NCI-H524 treated with DMSO at 0.1 percent for 48 hours (cell line): ENCODE data around the gene MYPN.
"Not testable (repeated sequence)": the region's sequence is repeated elsewhere in the genome, so short reads cannot be mapped to it uniquely, and the experiment has no call there.

Experiments used
- DNase-seq: peaks from one replicate; lab custom pipeline; 2025; lab: John Stamatoyannopoulos, UW

MYPN gene

GRCh38 chr10:68109331-68109730 lies at the start of gene MYPN:
Gene MYPN (plus strand): TSS chr10:68109488. CDS start chr10:68121439, 11,951 bp downstream.
- no peak for DNase-seq

GRCh38 chr10:68067029-68067428 lies 42.3 kb upstream of the MYPN start:
- no peak for DNase-seq

GRCh38 chr10:68067508-68067907 lies 41.8 kb upstream of the MYPN start:
- no peak for DNase-seq

- no peak for DNase-seq
Observed at GRCh38 chr10:68073631-68074030, 35.7 kb upstream of the MYPN start.

- DNase-seq = no peak
Observed at GRCh38 chr10:68074031-68074774, 35.1 kb upstream of the MYPN start.

GRCh38 chr10:68074775-68075549 lies 34.3 kb upstream of the MYPN start, which contains the start of gene HERC4:
Gene HERC4 (minus strand): TSS chr10:68075283. CDS start chr10:68073108, 2,175 bp downstream.
- no peak for DNase-seq

- no peak for DNase-seq
Observed at GRCh38 chr10:68075550-68076004, 33.7 kb upstream of the MYPN start.

GRCh38 chr10:68076081-68076480 lies 33.2 kb upstream of the MYPN start:
- not testable (repeated sequence) for DNase-seq

GRCh38 chr10:68077026-68077425 lies 32.3 kb upstream of the MYPN start:
- no peak for DNase-seq

GRCh38 chr10:68079434-68079833 lies 29.9 kb upstream of the MYPN start:
- DNase-seq = no peak

- no peak for DNase-seq
Observed at GRCh38 chr10:68080853-68081431, 28.3 kb upstream of the MYPN start.

GRCh38 chr10:68081916-68082315 lies 27.4 kb upstream of the MYPN start:
- no peak for DNase-seq

GRCh38 chr10:68082872-68083271 lies 26.4 kb upstream of the MYPN start:
- no peak for DNase-seq

GRCh38 chr10:68083953-68084352 lies 25.3 kb upstream of the MYPN start:
- DNase-seq = no peak

GRCh38 chr10:68084469-68084868 lies 24.8 kb upstream of the MYPN start:
- no peak for DNase-seq

GRCh38 chr10:68086011-68086410 lies 23.3 kb upstream of the MYPN start:
- no peak for DNase-seq

- DNase-seq = no peak
Observed at GRCh38 chr10:68086910-68087684, 22.2 kb upstream of the MYPN start.

- no peak for DNase-seq
Observed at GRCh38 chr10:68087685-68088401, 21.4 kb upstream of the MYPN start.

GRCh38 chr10:68088740-68089139 lies 20.5 kb upstream of the MYPN start:
- no peak for DNase-seq

GRCh38 chr10:68090586-68090985 lies 18.7 kb upstream of the MYPN start:
- no peak for DNase-seq

GRCh38 chr10:68092512-68092911 lies 16.8 kb upstream of the MYPN start:
- no peak for DNase-seq
